Liver (tissue), 2 donors: Measurements from ENCODE around the gene CLDN8.

Source experiments
- GABPA ChIP-seq, 2 donors: IDR thresholded peaks in 1 of 2; conservative IDR thresholded peaks in 1 of 2; 2 replicates each; pipeline ENCODE4 v1.6.1; 2016; ENCODE audit warnings: antibody characterized with exemption in 2 of 2, mild to moderate bottlenecking in 1 of 2, moderate library complexity in 1 of 2
- SP1 ChIP-seq: IDR thresholded peaks from 2 replicates; pipeline ENCODE4 v1.6.1; 2018; ENCODE audit warnings: antibody characterized with exemption, mild to moderate bottlenecking
- YY1 ChIP-seq: IDR thresholded peaks from 2 replicates; pipeline ENCODE4 v1.6.1; 2016; ENCODE audit warnings: antibody characterized with exemption, mild to moderate bottlenecking
- TF ChIP-seq, protein P1 (sequence below): IDR thresholded peaks from 2 replicates; pipeline ENCODE4 v1.6.1; 2016; ENCODE audit warnings: antibody characterized with exemption
- donor health status: healthy.

DNA sequence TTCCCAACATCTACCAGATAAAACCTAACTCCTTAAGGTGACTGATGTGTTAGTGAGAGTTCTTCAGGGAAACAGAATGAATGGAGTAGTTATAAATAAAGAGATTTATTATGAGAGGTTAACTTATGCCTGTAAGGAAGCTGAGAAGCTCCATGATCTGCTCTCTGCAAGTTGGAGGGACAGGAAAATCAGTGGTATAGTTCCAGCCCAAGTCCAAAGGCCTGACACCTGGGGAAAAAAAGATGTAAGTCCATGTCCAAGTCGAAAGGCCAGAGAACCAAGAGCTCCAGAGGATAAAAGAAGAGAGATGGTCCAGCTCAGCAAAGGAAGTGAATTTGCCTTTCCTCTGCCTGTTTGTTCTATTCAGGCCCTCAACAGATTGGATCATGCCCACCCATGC is 39.8 kb upstream of the CLDN8 start:
- TF ChIP-seq GABPA (IDR thresholded peaks at IDR 0.05 in 1 of 2, conservative IDR thresholded peaks at IDR 0.05 in 1 of 2) (no peak), SP1 (no peak), YY1 (no peak)
- TF ChIP-seq, protein P1, sequence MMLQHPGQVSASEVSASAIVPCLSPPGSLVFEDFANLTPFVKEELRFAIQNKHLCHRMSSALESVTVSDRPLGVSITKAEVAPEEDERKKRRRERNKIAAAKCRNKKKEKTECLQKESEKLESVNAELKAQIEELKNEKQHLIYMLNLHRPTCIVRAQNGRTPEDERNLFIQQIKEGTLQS: no peak
